T-helper 22 cell (primary cell): ENCODE data around the gene LCE2A.

Experiments
- DNase-seq: peaks from one replicate; pipeline ENCODE4 v3.0.0-alpha.2; 2020; ENCODE audit warnings: low read depth

The LCE2A gene

DNA sequence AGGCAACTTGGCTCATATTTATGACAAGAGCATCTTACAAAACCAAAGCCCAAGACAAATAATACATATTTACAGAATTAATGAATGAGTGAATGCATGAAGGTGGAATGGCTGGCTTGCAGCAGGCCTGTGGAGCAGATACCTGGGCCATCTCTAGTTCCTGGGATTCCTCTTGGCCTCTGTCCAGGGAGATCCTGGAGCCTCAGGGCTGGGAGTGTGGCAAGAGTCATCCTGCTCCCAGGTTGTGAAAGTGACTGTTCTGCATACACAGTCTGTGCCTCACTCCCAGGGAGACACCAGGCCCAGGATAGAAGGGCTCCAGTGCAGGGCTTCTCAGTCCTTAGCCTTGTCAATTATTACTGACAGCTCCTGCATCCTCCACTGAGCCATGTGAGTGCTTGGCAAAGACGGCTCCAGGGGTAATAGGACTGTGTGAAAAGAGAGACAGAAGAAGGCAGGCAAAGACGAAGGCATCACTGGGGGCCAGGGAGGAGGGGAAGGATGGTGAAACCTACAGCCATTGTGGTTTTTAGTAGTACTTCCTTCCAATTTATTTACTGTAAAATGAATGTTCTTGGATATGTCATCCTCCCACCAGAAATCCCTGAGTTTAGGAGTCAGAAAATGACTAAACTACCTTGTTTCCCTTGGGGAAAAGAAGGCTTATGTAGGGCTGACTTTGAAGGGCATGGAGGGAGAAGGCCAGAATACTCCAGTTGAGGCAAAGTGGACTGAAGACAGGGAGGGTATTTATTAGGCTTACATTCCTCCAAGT is 45.4 kb downstream of the LCE2A start:
- no peak for DNase-seq

DNA sequence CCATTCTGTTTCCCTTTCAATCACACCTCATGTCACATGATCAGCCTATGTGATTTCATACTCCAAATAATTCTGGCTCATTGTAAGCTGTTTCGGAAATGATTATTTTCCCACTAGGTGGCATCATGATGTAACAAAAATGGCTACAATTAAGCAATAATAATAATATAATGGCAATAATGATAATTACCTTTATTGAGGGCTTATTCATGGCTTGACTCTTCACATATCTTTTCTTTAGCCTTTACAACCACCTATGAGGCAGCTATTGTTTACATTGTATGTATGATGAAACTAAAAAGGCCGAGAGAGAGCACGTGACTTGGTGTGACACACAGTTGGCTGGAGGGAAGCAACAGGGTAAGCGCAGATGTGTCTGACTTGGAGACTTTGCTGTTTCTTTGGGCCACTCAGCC is 47.2 kb downstream of the LCE2A start:
- no peak for DNase-seq

DNA sequence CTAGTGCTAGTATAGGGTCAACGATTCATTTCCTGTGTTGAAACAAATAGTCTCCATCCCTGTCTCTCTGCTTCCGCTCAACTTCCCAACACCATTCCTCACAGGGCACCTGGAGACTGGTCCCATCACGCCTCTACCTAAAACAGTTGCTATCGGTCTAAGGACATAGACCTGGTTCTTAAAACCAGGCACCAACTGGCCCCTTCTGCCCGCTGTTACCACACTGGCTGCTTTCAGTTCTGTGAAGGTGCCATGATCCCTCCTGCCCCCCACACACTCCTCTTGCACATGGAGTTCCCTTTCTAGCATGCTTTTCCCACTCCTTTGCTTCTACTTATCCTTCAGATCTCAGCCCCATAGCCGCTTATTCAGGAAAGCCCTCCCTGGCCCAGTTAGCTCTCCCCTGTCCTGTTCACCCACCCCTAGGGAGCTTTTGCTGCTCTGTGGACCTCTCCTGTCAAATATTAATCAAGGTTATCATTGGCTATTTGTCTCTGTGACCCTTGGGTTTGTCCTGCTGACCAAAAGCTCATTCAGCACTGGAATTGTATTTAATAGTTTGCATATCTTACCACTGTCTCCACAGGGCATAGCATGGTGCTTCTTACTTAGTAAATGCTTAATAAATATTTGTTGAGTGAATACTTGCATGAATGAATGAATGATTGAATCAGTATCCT is 47.8 kb downstream of the LCE2A start:
- no peak for DNase-seq

DNA sequence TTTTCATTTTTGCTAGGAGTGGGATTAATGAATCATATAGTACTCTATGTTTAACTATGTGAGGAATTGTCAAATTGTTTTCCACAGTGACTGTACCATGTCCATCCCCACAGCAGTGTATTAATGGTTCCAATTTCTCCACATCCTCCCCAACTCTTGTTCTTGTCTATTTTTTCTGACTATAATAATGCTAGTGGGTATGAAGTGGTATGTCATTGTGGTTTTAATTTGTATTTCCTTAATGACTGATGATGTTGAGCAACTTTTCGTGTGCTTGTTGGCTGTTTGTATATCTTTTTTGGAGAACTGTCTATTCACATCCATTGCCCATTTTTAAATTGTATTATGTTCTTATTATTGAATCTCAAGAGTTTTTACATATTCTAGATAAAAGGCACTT is 49.7 kb downstream of the LCE2A start:
- DNase-seq: no peak
